ELF-1 (cell line): ENCODE data around the gene CRTC2.
"Not testable (repeated sequence)": the region's sequence is repeated elsewhere in the genome, so short reads cannot be mapped to it uniquely, and the experiment has no call there.

Experiments
- DNase-seq: peaks from one replicate; pipeline ENCODE4 v3.0.0-alpha.2; 2016; ENCODE audit warnings: low read depth, low spot score

CRTC2 gene

DNA sequence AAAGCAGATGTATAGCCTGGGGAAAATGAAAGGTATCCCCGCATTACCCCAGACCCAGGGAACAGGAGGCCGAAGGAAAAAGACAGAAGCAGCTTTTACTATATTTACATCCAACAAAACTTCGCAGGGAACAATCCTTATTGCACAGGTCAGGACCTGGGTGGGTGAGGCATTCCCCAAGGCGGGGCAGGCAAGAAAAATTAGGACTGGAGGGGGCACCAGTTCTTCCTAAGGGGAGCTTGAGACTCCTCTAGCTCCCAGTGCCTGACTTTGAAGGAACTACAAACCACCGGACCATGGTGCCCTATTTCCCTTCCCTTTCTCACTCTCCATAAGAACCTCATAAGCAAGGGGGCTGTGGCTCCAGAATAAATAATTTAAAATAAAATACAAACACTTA is 29.0 kb downstream of the CRTC2 start:
- DNase-seq: no peak

DNA sequence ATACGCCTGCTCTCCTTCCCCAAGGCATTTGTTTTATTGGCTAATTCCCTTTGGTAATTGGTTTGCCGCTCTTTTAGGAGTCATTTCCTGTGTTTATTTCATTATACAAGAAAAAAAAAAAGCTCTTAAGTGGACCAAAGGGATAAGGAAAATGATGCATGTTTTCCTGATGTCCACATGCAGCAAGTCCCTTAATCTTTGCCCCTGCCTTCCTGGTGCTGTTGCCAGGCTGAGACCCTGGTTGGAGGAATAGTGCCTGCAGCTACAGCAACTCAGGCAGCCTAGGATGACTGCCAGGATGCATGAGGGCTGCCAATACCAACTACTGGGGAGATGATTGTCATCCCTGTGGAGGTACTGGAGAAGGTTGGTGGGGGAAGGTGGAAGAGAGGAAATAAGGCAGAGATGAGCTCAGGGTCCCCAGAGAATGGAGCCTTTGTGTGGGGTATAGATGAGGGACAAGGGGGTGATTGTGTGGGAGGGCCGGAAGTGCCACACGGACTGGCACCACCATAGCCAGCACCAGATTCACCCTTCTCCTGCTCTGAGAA is 29.5 kb downstream of the CRTC2 start:
- DNase-seq: no peak

DNA sequence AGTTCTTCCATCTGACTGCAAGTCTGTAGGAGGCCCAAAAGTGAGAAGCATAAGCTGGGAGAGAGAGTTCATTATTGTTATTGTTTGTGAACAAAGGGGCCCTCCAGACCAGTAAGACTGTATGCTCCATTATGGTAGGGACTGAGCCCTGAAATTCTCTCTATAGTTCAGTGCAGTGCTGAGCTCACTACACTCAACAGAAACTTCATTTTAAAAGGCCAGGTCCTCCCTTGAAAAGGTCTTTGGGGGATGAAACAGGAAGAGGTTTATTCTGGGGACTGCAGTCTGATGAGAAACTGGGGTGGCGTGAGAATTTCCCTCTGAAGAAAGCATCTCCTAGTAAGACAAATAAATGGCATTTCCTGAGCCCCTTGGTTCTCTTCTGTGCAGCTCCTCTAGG is 30.2 kb downstream of the CRTC2 start:
- no peak for DNase-seq

DNA sequence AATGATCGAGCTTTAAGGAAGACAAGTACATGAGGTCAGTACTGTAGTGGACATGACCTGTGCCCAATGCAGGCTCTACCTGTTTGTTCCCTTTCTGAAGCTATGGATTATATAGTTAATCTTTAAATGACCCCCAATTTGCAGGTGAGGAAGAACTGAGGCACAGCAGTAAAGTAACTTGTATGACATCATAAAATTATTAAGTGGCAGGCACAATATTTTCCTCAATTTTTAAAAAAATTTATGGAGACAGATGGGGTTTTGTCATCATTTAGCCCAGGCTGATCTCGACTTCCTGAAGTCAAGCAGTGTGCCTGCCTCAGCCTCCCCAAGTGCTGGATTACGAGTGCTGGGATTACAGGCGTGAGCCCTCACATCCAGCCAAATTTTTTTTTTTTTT is 32.0 kb downstream of the CRTC2 start:
- DNase-seq: no peak

DNA sequence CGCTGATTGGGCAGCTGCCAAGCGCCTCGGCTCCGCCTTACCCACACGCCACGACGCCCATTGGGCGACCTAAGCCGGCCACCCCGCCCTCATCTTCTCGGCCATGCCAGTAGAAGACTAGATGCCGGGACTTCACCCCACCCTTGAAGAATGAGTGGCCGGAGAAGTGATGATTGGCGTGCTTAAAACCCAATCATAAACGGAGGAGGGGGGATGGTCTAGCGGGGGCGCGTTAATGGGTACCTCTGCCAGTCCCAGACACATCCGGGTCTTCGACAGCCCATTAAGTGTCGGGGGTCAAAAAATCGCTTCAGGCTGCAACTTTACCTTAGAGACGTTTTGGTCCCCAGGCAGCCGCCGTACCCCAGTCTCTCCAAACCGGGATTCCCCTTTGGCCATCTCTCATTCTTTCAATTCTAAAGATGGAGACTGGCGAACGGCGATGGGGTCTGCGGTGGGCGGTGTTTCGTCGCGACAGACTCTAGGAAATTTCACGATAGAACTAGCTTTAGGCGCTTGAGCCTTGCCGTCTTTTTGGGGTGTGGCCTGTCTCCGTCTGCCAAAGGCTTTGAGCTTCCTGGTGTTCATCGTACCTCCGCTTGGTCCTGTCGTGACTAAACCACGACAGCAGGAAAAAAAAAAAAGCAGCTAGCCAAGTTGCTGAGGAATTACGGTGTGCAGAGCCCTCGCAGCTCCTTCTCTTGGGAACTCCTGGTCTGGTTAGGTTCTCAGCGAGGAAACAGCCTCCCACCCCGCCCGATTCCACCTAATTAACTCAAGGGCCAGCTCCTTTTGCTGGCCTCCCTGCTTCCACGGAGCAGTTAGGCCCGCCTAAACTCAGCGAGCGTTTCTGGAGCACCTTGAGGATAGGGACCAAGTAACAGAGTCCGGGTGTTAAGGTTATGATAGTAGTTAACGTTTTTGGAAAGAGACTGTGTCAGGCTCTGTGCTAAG is 35.2 kb downstream of the CRTC2 start, which contains the start of gene GATAD2B:
TSS of gene GATAD2B (minus strand) at position 1 of the 954 bp plus-strand sequence. CDS start 94,625 bp downstream, outside the sequence.
- peak; percentile 100 for DNase-seq

GRCh38 chr1:153922076-153922971 is 36.1 kb downstream of the CRTC2 start:
- DNase-seq: peak; percentile 47

GRCh38 chr1:153921803-153922075 is 36.7 kb downstream of the CRTC2 start:
- no peak for DNase-seq

DNA sequence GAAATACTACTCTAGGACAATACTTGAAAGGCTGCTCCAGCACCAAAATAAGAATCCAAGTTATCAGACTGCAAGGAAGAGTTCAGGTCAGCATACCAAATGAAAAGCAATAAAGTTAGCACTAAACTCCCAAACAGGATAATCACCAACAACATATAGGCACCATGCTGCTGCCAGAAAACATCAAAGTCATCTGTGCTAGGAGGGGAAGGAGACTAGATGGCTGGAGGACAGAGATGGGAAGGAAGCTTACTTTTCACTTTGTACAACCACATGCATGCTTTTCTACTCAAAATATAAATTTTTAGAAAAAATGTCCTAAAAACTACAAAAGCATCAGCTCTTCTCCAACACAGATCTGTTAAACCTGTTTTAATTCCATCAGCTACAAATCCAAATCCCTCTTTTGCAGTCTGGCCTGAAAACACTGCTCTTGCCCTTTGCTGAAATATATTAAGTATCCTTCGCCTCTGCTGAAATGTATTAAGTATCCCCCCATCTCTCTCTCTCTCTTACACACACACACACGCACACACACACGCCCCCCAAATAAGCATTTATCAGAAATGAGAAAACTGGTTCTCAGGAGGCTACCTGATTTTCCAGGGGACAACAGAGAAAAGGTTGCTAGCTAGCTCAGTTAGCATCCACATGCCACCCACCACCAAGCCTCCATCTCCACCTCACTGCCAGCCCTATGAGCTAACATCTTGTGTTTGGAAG is 37.2 kb downstream of the CRTC2 start:
- DNase-seq: no peak

- DNase-seq: no peak
These were observed 38.2 kb downstream of the CRTC2 start for GRCh38 chr1:153919876-153920852.

DNA sequence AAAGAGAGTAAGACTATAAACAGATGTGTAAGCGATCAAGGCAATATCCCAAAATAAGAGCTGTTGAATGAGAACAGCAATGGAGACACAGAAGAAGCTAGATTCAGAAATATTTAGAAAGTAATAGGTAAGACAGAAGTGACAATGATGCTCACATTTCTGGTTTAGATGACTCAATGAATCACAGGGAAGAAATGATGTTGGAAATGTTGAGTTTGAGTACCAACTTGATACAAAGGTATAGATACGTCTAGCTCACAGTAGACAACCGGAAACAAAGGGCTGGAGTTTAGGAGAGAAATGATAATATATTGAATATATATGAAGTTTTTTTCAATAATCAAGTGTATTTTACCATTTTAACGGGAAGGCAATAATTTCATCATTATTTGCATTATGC is 42.1 kb downstream of the CRTC2 start:
- DNase-seq: no peak

GRCh38 chr1:153912349-153912748 is 46.1 kb downstream of the CRTC2 start:
- DNase-seq: no peak

DNA sequence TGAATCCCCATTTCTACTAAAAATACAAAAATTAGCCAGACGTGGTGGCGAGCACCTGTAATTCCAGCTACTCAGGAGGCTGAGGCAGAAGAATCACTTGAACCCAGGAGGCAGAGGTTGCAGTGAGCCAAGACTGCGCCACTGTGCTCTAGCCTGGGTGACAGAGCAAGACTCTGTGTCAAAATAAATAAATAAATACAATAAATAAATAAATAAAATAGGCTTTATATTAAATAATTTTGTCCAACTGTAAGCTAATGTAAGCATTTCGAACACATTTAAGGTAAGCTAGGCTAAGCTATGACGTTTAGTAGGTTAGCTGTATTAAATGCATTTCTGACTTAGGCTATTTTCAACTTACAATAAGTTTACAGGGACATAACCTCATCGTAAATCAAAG is 47.9 kb downstream of the CRTC2 start:
- not testable (repeated sequence) for DNase-seq

DNA sequence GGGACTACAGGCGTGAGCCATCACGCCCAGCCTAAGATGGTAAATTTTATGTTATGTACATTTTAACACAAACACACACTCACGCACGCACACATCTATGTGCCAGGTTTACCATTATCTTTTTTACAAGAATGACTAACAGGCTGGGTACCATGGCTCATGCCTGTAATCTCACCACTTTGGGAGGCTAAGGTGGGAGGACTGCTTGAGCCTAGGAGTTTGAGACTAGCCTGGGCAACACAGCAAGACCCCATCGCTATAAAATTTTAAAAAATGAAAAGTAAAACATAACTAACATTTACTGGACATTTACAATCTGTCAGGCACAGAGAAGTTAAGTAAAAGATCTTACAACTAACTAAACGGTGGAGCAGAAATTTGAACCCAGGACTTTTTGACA is 50.3 kb downstream of the CRTC2 start:
- DNase-seq: no peak

- no peak for DNase-seq
These were observed 51.3 kb downstream of the CRTC2 start for GRCh38 chr1:153907134-153907533.

DNA sequence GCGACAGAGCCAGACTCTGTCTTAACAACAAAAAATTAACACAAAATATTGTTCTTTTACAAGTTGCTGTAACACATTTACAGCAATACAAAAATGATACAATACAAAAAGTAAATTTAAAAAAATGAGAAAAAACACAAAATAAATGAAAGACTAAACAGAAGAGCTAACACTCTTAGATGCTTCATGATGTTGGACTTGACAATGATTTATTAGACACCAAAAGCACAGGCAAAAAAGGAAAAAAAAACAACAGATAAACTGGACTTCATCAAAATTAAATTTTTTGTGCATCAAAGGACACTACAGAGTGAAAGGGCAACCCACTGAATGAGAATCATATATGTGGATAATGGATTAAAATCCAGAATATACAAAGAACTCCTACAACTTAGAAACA is 52.0 kb downstream of the CRTC2 start:
- DNase-seq: no peak

DNA sequence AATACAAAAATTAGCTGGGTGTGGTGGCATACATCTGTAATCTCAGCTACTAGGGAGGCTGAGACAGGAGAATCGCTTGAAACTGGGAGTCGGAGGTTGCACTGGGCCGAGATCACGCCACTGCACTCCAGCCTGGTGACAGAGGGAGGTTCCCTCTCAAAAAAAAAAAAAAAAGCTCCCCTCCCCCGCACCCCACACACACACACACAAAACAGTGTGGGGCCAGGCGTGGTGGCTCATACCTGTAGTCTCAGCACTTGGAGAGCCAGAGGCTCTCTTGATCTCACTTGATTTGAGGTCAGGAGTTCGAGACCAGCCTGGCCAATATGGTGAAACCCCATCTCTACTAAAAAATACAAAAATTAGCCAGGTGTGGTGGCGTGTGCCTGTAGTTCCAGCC is 52.5 kb downstream of the CRTC2 start:
- DNase-seq: peak; percentile 24

DNA sequence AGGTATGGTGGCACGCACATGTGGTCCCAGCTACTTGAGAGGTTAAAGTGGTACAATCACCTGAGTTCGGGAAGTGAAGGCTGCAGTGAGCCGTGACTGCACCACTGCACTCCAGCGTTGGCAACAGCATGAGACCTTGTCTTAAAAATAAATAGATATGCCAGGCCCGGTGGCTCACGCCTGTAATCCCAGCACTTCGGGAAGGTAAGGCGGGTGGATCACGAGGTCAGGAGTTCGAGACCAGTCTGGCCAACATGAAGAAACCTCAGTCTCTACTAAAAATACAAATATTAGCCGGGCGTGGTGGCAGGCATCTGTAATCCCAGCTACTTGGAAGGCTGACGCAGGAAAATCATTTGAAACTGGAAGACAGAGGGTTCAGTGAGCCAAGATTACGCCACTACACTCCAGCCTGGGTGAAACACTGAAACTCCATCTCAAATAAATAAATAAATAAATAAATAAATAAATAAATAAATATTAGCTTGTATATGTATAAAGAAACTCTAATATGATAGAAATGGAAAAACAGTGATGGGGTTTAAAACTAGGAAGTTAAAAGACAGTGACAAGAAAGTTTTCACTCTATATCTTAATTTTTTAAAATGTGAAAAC is 54.5 kb downstream of the CRTC2 start:
- DNase-seq: no peak

- no peak for DNase-seq
These were observed 58.9 kb downstream of the CRTC2 start for GRCh38 chr1:153899509-153899908.
